ENCODE results near the gene RNU2-63P.
"Not testable (repeated sequence)": the region's sequence is repeated elsewhere in the genome, so short reads cannot be mapped to it uniquely, and the experiment has no call there.

The RNU2-63P gene

DNA sequence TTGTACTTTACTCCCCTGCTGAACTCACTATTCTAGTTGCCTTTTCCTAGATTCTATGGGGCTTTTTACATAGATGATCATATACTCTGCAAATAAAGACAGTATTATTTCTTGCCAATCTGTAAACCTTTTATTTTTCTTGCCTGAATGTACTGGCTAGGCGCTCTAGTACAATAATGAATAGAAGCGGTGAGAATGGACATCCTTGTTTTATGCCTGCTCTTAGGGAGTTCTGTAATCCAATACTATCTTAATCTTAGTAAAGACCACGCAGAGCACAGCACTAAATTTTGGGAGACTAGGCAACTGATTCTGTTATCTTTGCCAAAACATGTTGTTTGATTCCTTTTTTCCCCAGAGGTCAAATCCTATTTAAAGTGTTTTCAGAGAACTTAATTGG is 32.2 kb upstream of the RNU2-63P start:
- Mint-ChIP-seq H3K36me3 (ENCODE audit: low read depth) (peaks cover 38% of the 10 kb centered on the region), H3K4me3 (no peak overlapping the region), H3K27ac (no peak overlapping the region), H3K27me3 (no peaks in the 10 kb centered on the region), H3K4me1 (ENCODE audit: low read depth) (peaks cover 32% of the 10 kb centered on the region), H3K9me3 (no peaks in the 10 kb centered on the region)
- intact Hi-C loops (cut with micrococcal nuclease), result no loop called here

DNA sequence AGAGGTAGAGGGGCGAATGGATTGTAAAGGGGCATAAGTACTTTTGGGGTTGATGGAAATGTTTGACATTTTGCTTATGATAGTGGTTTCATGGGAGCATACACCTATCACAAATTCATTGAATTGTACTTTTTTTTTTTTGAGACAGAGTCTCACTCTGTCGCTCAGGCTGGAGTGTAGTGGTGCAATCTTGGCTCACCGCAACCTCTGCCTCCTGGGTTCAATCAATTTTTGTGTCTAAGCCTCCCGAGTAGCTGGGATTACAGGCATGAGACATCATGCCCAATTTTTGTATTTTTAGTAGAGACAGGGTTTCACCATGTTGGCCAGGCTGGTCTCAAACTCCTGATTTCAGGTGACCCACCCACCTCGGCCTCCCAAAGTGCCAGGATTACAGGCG is 29.2 kb upstream of the RNU2-63P start:
- H3K27me3 Mint-ChIP-seq; H3K4me3 Mint-ChIP-seq; intact Hi-C loops (cut with micrococcal nuclease); H3K27ac Mint-ChIP-seq; H3K9me3 Mint-ChIP-seq: not testable (repeated sequence)
- Mint-ChIP-seq H3K36me3 (ENCODE audit: low read depth) (peaks cover 44% of the 10 kb centered on the region), H3K4me1 (ENCODE audit: low read depth) (peaks cover 31% of the 10 kb centered on the region)

DNA sequence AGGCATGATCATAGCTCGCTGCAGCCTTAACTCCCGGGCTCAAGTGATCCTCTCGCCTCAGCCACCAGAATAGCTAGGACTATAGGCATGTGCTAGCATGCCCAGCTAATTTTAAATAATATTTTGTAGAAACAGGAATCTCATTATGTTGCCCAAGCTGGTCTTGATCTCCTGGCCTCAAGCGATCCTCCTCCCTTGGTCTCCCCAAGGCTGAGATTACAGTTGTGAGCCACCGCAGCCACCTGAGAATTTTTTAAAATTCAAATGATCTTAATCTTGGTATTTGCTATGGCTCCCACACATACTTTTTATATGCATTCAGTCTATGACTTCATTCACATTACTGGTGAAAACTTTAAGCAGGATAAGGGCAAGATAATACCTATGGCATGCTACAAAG is 26.1 kb upstream of the RNU2-63P start:
- Mint-ChIP-seq H3K4me1 (ENCODE audit: low read depth) (peaks cover 28% of the 10 kb centered on the region), H3K27ac (peak overlapping the region; percentile 25), H3K27me3 (no peaks in the 10 kb centered on the region), H3K36me3 (ENCODE audit: low read depth) (peaks cover 48% of the 10 kb centered on the region), H3K4me3 (no peak overlapping the region), H3K9me3 (no peaks in the 10 kb centered on the region)
- intact Hi-C loops (cut with micrococcal nuclease), result no loop called here

DNA sequence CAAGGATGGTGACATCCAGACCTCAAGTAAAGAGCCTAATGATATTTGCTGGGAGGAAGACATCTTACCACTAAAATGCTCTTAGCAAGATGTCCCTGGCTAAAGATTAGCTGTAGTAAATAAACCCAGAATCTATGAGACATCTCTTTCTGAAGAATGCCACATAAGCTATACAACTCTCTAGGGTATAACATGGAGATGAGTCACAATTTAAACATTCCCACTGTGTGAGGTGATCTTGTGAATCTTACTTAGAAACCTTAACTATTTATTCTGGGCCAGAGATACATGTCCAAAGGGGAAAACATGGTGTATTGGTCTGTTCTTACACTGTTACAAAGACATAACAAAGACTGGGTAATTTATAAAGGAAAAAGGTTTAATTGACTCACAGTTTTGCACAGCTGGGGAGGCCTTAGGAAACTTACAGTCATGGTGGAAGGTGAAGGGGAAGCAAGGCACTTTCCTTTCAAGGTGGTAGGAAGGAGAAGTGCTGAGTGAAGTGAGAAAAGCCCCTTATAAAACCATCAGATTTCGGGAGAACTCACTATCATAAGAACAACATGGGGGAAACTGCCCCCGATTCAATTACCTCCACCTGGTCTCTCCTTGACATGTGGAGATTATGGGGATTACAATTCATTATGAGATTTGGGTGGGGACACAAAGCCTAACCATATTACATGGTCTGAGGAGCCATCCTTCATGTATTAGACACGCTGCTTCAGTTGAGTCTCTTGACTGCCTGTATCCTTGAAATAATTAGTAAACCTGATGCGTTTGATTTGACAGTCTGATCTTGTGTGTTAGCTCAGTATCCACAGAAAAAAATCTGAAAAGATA is 22.1 kb upstream of the RNU2-63P start:
- Mint-ChIP-seq H3K27me3 (no peaks in the 10 kb centered on the region), H3K36me3 (ENCODE audit: low read depth) (peaks cover 46% of the 10 kb centered on the region), H3K4me3 (no peak overlapping the region), H3K9me3 (no peaks in the 10 kb centered on the region), H3K27ac (peak overlapping the region; percentile 30), H3K4me1 (ENCODE audit: low read depth) (peaks cover 33% of the 10 kb centered on the region)
- intact Hi-C loops (cut with micrococcal nuclease), result no loop called here

DNA sequence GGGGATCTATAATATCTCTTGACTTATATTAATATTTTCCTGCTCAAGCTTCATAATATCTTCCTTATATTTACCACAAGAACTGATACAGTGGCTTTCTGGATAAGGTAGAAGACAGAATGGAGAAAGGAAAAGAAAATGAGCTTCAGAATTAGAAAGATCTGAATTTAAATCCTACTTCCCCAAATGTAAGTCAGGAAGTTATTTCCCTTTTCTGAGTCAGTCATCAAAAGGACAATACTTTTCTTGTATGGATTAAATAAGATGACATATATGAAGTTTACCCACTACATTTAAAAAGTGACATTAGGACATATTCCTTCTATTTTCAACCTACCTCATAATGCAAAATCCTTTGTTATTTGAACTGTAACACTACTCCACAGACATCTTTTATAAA is 20.3 kb upstream of the RNU2-63P start:
- Mint-ChIP-seq H3K27ac (peak overlapping the region; percentile 65), H3K9me3 (no peaks in the 10 kb centered on the region), H3K27me3 (no peaks in the 10 kb centered on the region), H3K4me3 (no peak overlapping the region), H3K36me3 (ENCODE audit: low read depth) (peaks cover 48% of the 10 kb centered on the region), H3K4me1 (ENCODE audit: low read depth) (peaks cover 27% of the 10 kb centered on the region)
- intact Hi-C loops (cut with micrococcal nuclease), result loop anchor here (2.0 kb wide), 1 partner anchor 16 kb away; no protein-coding TSS in a partner anchor

DNA sequence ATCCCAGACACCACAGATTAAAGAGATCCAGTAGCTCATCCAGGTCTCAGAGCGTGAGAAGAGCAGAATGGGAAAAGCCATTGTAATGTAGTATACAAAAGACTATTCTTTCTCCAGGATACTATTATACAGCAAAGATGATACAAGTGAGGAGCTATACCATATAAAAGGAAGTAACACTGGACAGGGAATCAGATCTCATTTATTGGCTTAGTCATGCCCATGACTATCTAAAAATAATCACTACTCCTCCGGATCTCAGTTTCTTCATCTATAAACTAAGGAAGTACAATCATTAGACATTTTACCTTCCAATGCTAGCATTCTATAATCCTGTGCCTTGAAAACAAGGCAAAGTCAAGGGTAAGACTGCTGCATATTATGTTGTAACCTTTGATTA is 19.8 kb upstream of the RNU2-63P start:
- H3K4me3 Mint-ChIP-seq, result no peak overlapping the region
- peaks cover 27% of the 10 kb centered on the region for H3K4me1 Mint-ChIP-seq (ENCODE audit: low read depth)
- peaks cover 50% of the 10 kb centered on the region for H3K36me3 Mint-ChIP-seq (ENCODE audit: low read depth)
- peak overlapping the region; percentile 65 for H3K27ac Mint-ChIP-seq
- H3K9me3 Mint-ChIP-seq, result no peaks in the 10 kb centered on the region
- intact Hi-C loops (cut with micrococcal nuclease), result loop anchor here (2.0 kb wide), 1 partner anchor 17 kb away; no protein-coding TSS in a partner anchor
- H3K27me3 Mint-ChIP-seq, result no peaks in the 10 kb centered on the region

DNA sequence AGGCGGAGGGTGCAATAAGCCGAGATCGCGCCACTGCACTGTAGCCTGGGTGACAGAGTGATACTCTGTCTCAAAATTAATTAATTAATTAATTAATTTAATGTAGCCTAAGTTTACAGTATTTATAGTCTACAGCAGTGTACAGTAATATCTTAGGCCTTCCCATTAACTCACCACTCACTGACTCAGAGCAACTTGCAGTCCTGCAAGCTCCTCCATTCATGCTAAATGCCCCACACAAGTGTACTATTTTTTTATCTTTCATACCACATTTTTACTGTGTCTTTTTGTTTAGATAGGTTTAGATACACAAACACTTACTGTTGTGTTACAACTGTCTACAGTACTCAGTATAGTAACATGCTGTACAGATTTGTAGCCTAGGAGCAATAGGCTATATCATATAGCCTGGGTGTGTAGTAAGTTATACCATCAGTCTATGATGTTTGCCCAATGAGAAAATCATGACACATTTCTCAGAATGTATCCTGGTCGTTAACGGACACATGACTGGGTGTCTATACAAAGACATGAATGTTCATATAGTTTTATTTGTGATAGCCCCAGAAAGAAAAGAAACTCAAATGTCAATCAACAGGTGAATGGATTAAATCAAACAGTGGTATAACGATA is 15.8 kb upstream of the RNU2-63P start:
- Mint-ChIP-seq H3K4me3 (no peak overlapping the region), H3K4me1 (ENCODE audit: low read depth) (peaks cover 35% of the 10 kb centered on the region), H3K27me3 (no peaks in the 10 kb centered on the region), H3K27ac (no peak overlapping the region), H3K36me3 (ENCODE audit: low read depth) (peaks cover 67% of the 10 kb centered on the region), H3K9me3 (no peaks in the 10 kb centered on the region)
- intact Hi-C loops (cut with micrococcal nuclease), result no loop called here

DNA sequence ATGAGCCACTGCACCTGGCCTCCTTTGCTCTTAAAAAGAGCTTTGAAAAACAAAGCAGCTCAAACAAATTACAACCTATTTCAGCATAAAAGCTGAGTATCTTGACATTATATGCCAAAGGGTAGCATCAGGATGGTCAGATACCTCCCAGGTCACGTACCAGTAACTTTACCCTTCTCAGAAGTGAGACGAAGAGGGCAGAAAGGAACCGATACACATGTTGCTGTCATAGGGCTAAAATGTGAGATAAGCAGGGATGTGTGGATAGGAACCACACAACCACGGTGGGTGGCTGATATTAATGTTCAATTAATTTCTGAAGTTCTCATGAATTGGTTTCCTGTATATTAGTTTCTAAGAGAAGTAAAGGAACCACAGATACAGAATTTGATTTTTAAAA is 12.6 kb upstream of the RNU2-63P start:
- no peaks in the 10 kb centered on the region for H3K9me3 Mint-ChIP-seq
- intact Hi-C loops (cut with micrococcal nuclease), result no loop called here
- H3K27ac Mint-ChIP-seq, result peak overlapping the region; percentile 84
- peaks cover 58% of the 10 kb centered on the region for H3K36me3 Mint-ChIP-seq (ENCODE audit: low read depth)
- no peak overlapping the region for H3K4me3 Mint-ChIP-seq
- no peaks in the 10 kb centered on the region for H3K27me3 Mint-ChIP-seq
- H3K4me1 Mint-ChIP-seq (ENCODE audit: low read depth), result peaks cover 34% of the 10 kb centered on the region

DNA sequence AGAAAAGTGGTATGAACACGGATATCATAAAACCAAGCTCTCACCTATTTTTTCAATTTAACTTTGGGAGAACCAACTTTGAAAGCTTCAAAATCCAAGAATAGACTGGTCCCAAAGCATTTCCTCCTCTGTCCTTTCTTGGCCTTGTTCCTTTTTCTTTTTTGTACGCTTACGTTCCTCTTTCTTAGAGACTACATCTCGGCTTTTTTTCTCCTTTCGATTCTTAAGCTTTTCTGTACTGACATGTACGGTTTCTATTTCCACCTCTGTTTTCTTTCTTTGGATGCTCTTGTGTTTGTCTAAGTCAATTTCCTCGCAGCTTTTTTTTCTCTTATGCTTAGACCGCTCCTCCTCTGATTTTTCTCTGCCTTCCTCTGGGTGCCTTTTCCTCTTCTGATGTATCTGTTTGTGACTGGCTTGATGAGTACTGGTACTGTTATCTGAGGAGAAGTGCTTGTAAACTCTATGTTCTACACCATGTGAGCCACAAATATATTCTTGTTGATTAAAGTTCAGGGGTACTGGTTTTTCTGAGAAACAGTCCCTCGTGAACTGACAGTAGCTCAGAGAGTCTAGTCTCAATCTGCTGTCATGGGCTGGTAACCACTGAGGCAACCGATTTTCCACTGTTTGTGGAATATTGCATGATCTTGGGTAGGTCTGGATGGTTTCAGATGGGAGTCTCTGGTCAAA is 11.5 kb upstream of the RNU2-63P start:
- Mint-ChIP-seq H3K27ac (peak overlapping the region; percentile 84), H3K4me3 (peak overlapping the region; percentile 78), H3K4me1 (ENCODE audit: low read depth) (peaks cover 34% of the 10 kb centered on the region)

DNA sequence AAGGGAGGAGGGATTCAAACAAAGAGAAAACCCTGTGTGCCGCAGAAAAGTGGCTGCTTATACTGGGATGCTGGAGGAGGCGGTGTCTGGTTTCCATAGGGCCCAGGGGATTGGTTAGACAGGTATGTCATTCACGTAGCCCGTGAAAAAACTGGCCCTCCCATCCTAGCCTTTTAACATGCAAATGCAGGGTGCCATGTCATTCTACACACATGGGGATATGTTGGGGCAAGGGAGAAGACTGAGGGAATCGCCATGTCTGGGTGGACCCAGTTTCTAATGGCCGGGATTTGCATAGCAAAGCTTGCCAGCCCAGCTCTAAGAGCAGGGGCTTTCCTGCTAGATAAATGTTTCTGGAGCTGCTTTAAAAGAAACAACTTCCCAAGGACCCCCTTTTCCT is 8.2 kb upstream of the RNU2-63P start:
- Mint-ChIP-seq H3K4me3 (no peak overlapping the region), H3K4me1 (ENCODE audit: low read depth) (peaks cover 34% of the 10 kb centered on the region), H3K27me3 (no peaks in the 10 kb centered on the region), H3K36me3 (ENCODE audit: low read depth) (peaks cover 20% of the 10 kb centered on the region), H3K27ac (no peak overlapping the region), H3K9me3 (no peaks in the 10 kb centered on the region)
- intact Hi-C loops (cut with micrococcal nuclease), result no loop called here

More for the DNA sequence above, 11.5 kb upstream of the RNU2-63P start:
- Mint-ChIP-seq H3K36me3 (ENCODE audit: low read depth) (peaks cover 47% of the 10 kb centered on the region), H3K27me3 (no peaks in the 10 kb centered on the region), H3K9me3 (no peaks in the 10 kb centered on the region)
- intact Hi-C loops (cut with micrococcal nuclease), result no loop called here

DNA sequence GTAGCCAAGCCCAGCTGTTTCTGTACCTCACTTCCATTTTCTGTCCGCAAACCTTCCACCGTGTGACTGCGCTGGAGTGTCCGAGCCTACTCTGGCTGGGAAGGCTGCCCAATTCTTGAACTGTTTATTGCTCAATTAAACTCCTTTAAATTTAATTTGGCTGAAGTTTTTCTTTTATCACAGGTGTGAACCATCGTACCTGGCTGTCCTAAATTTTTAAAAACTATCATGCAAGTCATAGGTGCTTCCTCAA is 6.2 kb upstream of the RNU2-63P start:
- Mint-ChIP-seq H3K9me3 (no peaks in the 10 kb centered on the region), H3K4me1 (ENCODE audit: low read depth) (peaks cover 32% of the 10 kb centered on the region), H3K4me3 (no peak overlapping the region), H3K36me3 (ENCODE audit: low read depth) (peaks cover under 1% of the 10 kb centered on the region), H3K27ac (no peak overlapping the region), H3K27me3 (peaks cover 1% of the 10 kb centered on the region)
- intact Hi-C loops (cut with micrococcal nuclease), result no loop called here

DNA sequence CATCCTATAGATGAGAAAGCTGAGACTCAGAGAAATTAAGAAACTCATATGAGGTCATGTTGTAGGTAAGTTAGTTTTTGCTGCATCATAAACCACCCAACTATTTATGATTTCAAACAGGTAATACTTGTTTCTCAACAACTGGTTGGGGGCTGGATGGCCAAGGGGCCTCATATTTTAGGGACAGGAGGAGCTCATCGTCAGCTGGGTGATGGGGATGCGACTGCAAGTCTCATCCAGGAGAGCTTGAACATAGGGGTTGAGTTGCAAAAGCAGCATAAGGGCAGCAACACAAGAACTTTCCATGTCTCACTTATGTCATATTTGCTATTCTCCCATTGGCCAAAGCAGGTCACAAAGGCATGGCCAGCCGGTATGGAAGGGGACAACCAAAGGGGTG is 3.6 kb upstream of the RNU2-63P start:
- Mint-ChIP-seq H3K4me3 (no peak overlapping the region), H3K27me3 (peaks cover 1% of the 10 kb centered on the region), H3K9me3 (no peaks in the 10 kb centered on the region), H3K4me1 (ENCODE audit: low read depth) (peaks cover 33% of the 10 kb centered on the region), H3K36me3 (ENCODE audit: low read depth) (peaks cover 6% of the 10 kb centered on the region), H3K27ac (no peak overlapping the region)
- intact Hi-C loops (cut with micrococcal nuclease), result no loop called here

DNA sequence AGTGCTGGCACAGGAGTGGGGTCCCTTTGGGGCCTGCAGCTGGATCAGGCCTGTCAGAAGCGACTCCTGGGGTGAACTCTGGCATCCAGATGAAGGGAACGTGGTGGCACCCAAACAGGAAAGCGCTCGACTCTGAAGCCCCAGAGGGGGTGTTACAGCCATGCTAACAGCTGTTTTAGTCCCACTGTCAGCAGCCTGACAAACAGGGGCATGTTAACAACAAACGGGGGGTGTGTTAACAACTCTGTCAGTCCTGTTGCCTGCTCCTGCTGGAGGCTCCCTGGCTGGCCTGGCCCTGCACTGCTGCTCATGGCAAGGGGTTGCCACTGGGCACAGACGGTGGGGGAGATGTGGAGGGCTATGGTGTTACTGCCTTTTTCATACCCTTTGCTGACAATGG is 2.6 kb upstream of the RNU2-63P start:
- intact Hi-C loops (cut with micrococcal nuclease), result no loop called here
- Mint-ChIP-seq H3K4me3 (no peak overlapping the region), H3K36me3 (ENCODE audit: low read depth) (peaks cover 6% of the 10 kb centered on the region), H3K27ac (peak overlapping the region; percentile 68), H3K9me3 (no peaks in the 10 kb centered on the region), H3K27me3 (peaks cover 1% of the 10 kb centered on the region), H3K4me1 (ENCODE audit: low read depth) (peaks cover 39% of the 10 kb centered on the region)

DNA sequence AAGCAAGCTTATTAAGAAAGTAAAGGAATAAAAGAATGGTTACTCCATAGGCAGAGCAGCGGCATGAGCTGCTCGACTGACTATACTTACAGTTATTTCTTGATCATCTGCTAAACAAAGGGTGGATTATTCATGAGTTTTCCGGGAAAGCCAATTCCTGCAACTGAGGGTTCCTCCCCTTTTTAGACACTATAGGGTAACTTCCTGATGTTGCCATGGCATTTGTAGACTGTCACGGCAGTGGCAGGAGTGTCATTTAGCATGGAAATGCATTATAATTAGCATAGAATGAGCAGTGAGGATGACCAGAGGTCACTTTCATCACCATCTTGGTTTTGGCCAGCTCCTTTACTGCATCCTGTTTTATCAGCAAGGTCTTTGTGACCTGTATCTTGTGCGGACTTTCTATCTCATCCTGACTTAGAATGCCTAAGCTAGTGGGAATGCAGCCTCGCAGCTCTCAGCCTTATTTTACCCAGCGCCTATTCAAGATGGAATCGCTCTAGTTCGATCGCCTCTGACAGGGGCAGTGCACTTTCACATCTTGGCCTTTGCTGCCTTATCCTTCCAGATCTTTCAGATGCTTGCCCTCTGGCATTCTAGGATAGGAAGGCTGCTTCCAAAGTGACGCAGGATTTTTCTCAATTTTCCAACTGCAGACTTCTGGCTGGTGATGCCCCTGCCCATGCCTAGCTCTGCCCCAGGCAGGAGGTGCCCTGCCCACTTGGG is 1.9 kb upstream of the RNU2-63P start:
- intact Hi-C loops (cut with micrococcal nuclease); H3K9me3 Mint-ChIP-seq; H3K36me3 Mint-ChIP-seq (ENCODE audit: low read depth); H3K27me3 Mint-ChIP-seq: not testable (repeated sequence)
- Mint-ChIP-seq H3K4me1 (ENCODE audit: low read depth) (peaks cover 39% of the 10 kb centered on the region), H3K27ac (peak overlapping the region; percentile 93), H3K4me3 (peak overlapping the region; percentile 87)

All from dendritic cell treated with granulocyte-macrophage colony-stimulating factor and Interleukin-4, amounts not matched to agents 40 ng/mL and 50 ng/mL, for 4 days (primary cell).